GM21723 (cell line): ENCODE measurements around the gene CLASP2.
A peak's percentile ranks its signal among the peaks of the same experiment; 100 is the strongest.
"Not testable (repeated sequence)": the region's sequence is repeated elsewhere in the genome, so short reads cannot be mapped to it uniquely, and the experiment has no call there.

Experiments
- ATAC-seq: cut with Tn5 transposase; IDR thresholded peaks from one replicate; pipeline ENCODE4 v1.9.1; 2021; ENCODE audit warnings: mild to moderate bottlenecking, moderate library complexity; ENCODE audit not compliant: unreplicated experiment

The CLASP2 gene

GRCh38 chr3:33690341-33690740, 27.7 kb downstream of the CLASP2 start:
- no peak for ATAC-seq

GRCh38 chr3:33687406-33688010, 30.5 kb downstream of the CLASP2 start:
- ATAC-seq: no peak

GRCh38 chr3:33682770-33683169, 35.3 kb downstream of the CLASP2 start:
- no peak for ATAC-seq

- no peak for ATAC-seq
These were observed 36.4 kb downstream of the CLASP2 start for GRCh38 chr3:33681667-33682066.

GRCh38 chr3:33678073-33678472, 40.0 kb downstream of the CLASP2 start:
- ATAC-seq: no peak

GRCh38 chr3:33673436-33673835, 44.6 kb downstream of the CLASP2 start:
- ATAC-seq: not testable (repeated sequence)

GRCh38 chr3:33668618-33669017, 49.4 kb downstream of the CLASP2 start:
- ATAC-seq: no peak

GRCh38 chr3:33665294-33665693, 52.8 kb downstream of the CLASP2 start:
- no peak for ATAC-seq

- ATAC-seq: no peak
These were observed 53.9 kb downstream of the CLASP2 start for GRCh38 chr3:33664195-33664594.

- ATAC-seq: no peak
These were observed 55.0 kb downstream of the CLASP2 start for GRCh38 chr3:33663042-33663441.

- no peak for ATAC-seq
These were observed 58.1 kb downstream of the CLASP2 start for GRCh38 chr3:33659856-33660434.

GRCh38 chr3:33658991-33659848, 58.8 kb downstream of the CLASP2 start:
- peak; percentile 89 for ATAC-seq

- no peak for ATAC-seq
These were observed 59.4 kb downstream of the CLASP2 start for GRCh38 chr3:33658621-33658990.

- ATAC-seq: no peak
These were observed 60.0 kb downstream of the CLASP2 start for GRCh38 chr3:33658039-33658438.

GRCh38 chr3:33652736-33653135, 65.3 kb downstream of the CLASP2 start:
- no peak for ATAC-seq

GRCh38 chr3:33651101-33651500, 67.0 kb downstream of the CLASP2 start:
- not testable (repeated sequence) for ATAC-seq

GRCh38 chr3:33650495-33650894, 67.6 kb downstream of the CLASP2 start:
- no peak for ATAC-seq

- ATAC-seq: no peak
These were observed 69.3 kb downstream of the CLASP2 start for GRCh38 chr3:33648793-33649192.

GRCh38 chr3:33646406-33646805, 71.6 kb downstream of the CLASP2 start:
- ATAC-seq: no peak

GRCh38 chr3:33645060-33645647, 72.9 kb downstream of the CLASP2 start:
- no peak for ATAC-seq

- ATAC-seq: no peak
These were observed 73.5 kb downstream of the CLASP2 start for GRCh38 chr3:33644582-33644981.

- ATAC-seq: no peak
These were observed 75.2 kb downstream of the CLASP2 start for GRCh38 chr3:33642806-33643205.
